K562 (cell line): ENCODE data around the gene RHBDD1.

Experiments
- CHD1 ChIP-seq: fragments of 200-600 bp; sonication (generic); IDR thresholded peaks from one replicate; pipeline ENCODE4 v1.6.1; 2012; ENCODE audit warnings: mild to moderate bottlenecking, moderate library complexity, low read length, inconsistent platforms
- FOXM1 ChIP-seq, 2 experiments: fragments of 450-650 bp in 1 of 2; sonication (generic) in 1 of 2; formaldehyde crosslinking in 1 of 2; IDR thresholded peaks; 2 replicates each; pipeline versions ENCODE4 v1.6.1 to v1.9.0; 2017 to 2022; ENCODE audit warnings: low read depth in 2 of 2, mild to moderate bottlenecking in 2 of 2, missing genetic modification reagents in 1 of 2, moderate library complexity in 1 of 2
- POLR2A ChIP-seq: fragments of 450-650 bp; conservative IDR thresholded peaks from 2 replicates; pipeline ENCODE4 v1.6.1; 2016
- ZNF263 ChIP-seq: sonication (generic); formaldehyde crosslinking; IDR thresholded peaks from 2 replicates; pipeline ENCODE4 v1.8.0; 2022; ENCODE audit warnings: mild to moderate bottlenecking, missing genetic modification reagents, borderline replicate concordance
- TF ChIP-seq, protein P1 (sequence below), 2 experiments: fragments of 450-650 bp; IDR thresholded peaks; 2 replicates each; pipeline ENCODE4 v1.6.1; 2018; ENCODE audit warnings: mild to moderate bottlenecking in 2 of 2, low read depth in 1 of 2; ENCODE audit not compliant: partially characterized antibody in 2 of 2

DNA sequence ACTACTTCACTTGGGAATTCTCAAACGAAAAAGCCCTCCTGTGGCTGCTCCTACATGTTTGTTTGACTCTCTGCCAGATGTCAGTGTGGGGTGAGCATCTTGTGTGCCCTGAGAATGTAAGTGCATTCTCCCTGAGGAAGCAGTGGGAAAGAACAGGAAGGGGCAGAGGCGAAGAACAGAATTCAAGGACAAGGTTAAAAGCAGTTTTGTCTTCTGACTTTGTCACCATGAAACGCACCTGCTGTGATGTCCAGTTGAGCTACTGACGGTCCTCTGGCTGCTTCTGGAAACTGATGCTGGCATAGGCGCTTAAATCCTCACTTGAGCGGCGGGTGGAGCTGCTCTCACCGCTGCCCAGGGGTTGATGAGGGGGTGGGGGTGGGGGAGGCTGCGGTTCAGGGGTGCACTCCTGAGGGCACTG, 41.1 kb upstream of the RHBDD1 start:
- TF ChIP-seq, protein P1, sequence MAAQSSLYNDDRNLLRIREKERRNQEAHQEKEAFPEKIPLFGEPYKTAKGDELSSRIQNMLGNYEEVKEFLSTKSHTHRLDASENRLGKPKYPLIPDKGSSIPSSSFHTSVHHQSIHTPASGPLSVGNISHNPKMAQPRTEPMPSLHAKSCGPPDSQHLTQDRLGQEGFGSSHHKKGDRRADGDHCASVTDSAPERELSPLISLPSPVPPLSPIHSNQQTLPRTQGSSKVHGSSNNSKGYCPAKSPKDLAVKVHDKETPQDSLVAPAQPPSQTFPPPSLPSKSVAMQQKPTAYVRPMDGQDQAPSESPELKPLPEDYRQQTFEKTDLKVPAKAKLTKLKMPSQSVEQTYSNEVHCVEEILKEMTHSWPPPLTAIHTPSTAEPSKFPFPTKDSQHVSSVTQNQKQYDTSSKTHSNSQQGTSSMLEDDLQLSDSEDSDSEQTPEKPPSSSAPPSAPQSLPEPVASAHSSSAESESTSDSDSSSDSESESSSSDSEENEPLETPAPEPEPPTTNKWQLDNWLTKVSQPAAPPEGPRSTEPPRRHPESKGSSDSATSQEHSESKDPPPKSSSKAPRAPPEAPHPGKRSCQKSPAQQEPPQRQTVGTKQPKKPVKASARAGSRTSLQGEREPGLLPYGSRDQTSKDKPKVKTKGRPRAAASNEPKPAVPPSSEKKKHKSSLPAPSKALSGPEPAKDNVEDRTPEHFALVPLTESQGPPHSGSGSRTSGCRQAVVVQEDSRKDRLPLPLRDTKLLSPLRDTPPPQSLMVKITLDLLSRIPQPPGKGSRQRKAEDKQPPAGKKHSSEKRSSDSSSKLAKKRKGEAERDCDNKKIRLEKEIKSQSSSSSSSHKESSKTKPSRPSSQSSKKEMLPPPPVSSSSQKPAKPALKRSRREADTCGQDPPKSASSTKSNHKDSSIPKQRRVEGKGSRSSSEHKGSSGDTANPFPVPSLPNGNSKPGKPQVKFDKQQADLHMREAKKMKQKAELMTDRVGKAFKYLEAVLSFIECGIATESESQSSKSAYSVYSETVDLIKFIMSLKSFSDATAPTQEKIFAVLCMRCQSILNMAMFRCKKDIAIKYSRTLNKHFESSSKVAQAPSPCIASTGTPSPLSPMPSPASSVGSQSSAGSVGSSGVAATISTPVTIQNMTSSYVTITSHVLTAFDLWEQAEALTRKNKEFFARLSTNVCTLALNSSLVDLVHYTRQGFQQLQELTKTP (IDR thresholded peaks at IDR 0.05; ENCODE audit: low read depth in 1 of 2, partially characterized antibody in 2 of 2): no peak
- TF ChIP-seq ZNF263 (no peak), POLR2A (no peak), CHD1 (no peak), FOXM1 (IDR thresholded peaks at IDR 0.05; ENCODE audit: low read depth) (no peak), FOXM1 (CRISPR knock-in tag; IDR thresholded peaks at IDR 0.05; ENCODE audit: low read depth) (no peak)
